DMS 273 (cell line): ENCODE data around the gene ACSBG1.
"Not testable (repeated sequence)": the region's sequence is repeated elsewhere in the genome, so short reads cannot be mapped to it uniquely, and the experiment has no call there.

ENCODE experiments used
- DNase-seq: peaks from one replicate; lab custom pipeline; 2025; ENCODE audit not compliant: unreplicated experiment; lab: John Stamatoyannopoulos, UW

The ACSBG1 gene

DNA sequence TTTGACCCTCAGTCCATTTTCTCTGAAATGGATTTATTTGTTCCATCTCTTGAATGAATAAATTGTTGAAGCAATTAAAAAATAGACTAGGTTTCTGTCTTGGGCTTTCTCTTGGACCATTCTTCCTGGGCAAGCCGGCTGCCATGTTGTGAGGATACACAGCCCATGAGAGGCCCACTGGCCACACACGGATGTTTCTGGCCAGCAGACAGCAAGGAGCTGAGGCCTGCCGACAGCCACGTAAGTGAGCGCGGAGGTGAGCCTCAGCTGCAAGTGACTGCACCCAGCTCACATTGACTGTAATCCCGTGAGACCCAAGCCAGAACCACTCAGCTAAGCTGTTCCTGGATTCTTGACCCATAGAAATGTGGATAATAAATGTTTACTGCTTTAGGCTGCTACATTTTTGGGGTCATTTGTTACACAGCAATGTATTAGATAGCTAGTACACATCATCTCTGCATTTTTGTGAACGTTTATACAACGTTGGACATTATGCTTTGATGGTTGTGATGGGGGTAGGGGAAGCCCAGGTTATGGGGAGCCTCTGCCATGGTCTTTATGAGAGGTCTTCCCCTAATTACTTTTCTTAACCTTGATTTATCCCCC lies 62.4 kb downstream of the ACSBG1 start:
- DNase-seq: no peak

DNA sequence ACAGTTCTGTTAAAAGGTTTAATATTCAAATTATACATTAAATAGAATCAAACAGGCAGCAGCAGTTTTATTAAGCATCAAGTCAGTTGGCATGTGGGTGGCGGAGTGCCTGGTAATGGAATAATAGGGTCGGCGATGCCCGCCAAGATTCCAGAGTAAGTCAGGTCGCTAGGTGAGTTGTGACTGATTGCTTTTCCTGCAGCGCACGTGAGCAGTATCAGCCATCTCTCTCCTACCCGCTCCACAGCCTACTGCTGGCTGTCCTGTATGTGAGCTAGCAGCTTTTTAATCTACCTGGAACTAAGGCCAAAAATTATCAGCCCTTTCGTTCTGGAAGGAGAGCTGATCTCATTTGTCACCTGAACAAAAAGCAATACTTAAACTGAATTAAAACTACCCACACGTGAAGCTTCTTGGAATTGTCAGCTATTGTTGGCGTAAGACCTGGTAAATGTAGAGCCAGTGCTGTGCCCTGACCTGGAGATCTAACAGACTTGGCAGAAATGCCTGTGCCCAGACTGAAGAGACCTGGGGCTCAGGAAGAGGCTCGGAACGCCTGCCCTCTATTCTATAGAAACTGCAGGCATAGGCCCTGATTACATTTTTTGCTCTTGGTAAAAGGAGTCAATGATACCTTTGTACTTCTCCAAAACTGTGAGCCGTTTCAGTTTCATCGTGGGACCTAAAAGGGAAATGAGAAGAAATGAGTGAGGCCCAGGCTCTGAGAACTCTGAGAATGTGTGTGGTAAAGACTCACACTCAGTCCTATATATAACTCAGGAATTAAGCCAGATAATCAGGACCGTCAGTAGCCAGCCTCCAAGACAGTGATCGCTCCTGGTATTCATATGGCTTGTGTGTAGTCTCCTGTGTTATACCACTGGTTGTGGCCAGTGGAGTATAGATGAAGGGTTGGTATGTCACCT lies 63.3 kb downstream of the ACSBG1 start:
- no peak for DNase-seq

- no peak for DNase-seq
Observed at GRCh38 chr15:78168608-78169007, 65.8 kb downstream of the ACSBG1 start.

- DNase-seq: no peak
Observed at GRCh38 chr15:78167227-78167888, 67.0 kb downstream of the ACSBG1 start.

DNA sequence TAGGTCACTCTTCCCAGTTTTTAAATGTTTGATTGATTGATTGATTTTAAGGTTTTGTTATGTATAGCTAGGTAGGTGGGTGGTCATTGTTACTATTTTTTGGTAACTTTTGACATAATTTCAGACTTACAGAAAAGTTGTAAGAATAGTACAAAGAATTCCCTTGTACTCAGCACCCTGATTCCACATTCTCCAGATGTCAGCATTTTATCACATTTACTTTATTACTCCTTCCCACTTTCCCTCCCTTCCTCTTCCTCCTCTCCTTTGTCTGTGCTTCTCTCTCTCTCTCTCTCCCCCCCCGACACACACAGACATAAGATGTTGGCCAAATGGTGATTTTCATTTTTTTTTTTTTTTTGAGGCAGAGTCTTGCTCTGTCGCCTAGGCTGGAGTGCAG lies 70.4 kb downstream of the ACSBG1 start:
- DNase-seq: no peak

DNA sequence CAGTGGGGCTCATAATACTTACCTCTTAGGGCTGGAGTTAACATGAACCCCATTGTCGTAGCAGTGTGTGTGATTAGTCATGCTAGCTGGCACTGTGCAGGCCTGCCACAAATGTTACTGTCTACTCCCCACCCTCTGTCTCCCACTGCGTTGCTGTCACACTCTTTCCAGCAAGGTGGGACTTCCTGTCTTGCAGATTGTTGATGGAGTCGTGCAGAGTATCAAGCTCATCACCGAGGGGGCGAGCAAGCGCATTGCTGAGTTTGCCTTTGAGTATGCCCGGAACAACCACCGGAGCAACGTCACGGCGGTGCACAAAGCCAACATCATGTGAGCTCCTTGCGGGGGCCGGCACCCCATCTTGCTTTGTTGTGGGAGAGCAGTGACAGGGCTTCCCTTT lies 72.3 kb downstream of the ACSBG1 start:
- no peak for DNase-seq

- no peak for DNase-seq
Observed at GRCh38 chr15:78159395-78159794, 75.0 kb downstream of the ACSBG1 start.

- no peak for DNase-seq
Observed at GRCh38 chr15:78157203-78157602, 77.2 kb downstream of the ACSBG1 start.

- DNase-seq: no peak
Observed at GRCh38 chr15:78156653-78157052, 77.7 kb downstream of the ACSBG1 start.

- no peak for DNase-seq
Observed at GRCh38 chr15:78155355-78155939, 78.9 kb downstream of the ACSBG1 start.

DNA sequence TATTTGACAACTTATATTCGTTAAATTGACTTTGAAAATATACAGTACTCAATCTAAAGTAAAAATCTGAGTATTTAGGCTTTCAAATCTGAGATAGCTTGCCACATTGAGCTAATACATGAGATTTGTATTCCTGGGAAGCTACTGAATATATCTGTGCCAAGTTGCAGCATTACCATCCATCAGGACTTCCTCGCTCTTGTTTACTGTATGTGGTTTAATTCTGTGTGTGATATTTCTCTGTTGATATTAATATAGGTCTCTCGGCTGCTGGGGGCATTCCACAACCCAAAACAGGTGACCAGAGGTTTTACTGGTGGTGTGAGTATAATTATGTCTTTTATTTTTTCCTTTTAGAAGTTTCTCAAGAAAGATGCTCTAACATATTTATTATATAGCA lies 79.4 kb downstream of the ACSBG1 start:
- no peak for DNase-seq

DNA sequence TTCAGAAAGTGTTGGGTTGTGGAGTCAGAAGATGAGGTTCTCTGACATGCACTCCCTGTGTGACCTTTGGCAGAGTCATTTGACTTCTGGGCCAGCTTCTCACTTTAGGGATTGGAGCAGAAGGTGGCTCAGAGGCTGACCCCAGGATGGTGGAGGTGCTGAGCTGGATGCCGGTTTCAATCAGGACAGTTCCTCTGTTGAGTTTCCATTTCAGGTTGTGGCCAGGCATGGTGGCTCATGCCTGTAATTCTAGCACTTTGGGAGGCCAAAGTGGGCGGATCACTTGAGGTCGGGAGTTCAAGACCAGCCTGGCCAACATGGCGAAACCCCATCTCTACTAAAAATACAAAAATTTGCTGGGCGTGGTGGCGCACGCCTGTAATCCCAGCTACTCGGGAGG lies 83.3 kb downstream of the ACSBG1 start:
- not testable (repeated sequence) for DNase-seq

GRCh38 chr15:78149805-78150751 lies 84.3 kb downstream of the ACSBG1 start:
- peak; percentile 67 for DNase-seq

GRCh38 chr15:78149068-78149804 lies 85.1 kb downstream of the ACSBG1 start, which contains the start of gene IDH3A:
TSS of gene IDH3A (plus strand) at chr15:78149362. CDS start at chr15:78149404, 42 bp downstream.
- DNase-seq: peak; percentile 97

DNA sequence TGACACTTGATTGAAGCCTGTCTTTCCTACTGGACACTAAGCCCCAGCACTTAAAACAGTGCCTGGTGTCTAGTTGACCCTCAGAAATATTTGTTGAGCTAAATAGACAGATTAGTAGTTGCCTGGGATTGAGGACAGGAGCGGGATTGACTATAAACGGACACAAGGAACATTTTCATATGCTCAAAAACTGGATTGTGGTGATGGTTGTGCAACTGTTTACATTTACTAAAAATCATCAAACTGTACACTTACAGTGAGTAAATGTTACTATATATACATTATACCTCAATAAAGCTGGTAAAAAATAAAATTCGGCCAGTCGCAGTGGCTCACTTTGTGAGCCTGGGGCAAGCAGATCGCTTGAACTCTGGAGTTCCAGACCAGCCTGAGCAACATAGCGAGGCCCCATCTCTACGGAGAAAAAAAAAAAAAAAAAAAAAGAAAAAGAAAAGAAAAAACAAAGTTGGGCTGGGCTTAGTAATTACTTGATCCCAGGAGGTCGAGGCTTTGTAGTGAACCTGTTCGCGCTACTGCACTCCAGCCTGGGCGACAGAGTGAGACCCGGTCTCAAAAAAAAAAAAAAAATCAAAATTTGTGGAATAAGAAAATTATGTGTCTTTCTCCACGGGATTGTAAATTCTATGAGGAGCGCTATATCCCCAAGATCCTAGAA lies 85.8 kb downstream of the ACSBG1 start:
- peak; percentile 50 for DNase-seq

GRCh38 chr15:78147566-78147965 lies 86.8 kb downstream of the ACSBG1 start:
- no peak for DNase-seq

GRCh38 chr15:78146425-78147154 lies 87.8 kb downstream of the ACSBG1 start:
- no peak for DNase-seq

DNA sequence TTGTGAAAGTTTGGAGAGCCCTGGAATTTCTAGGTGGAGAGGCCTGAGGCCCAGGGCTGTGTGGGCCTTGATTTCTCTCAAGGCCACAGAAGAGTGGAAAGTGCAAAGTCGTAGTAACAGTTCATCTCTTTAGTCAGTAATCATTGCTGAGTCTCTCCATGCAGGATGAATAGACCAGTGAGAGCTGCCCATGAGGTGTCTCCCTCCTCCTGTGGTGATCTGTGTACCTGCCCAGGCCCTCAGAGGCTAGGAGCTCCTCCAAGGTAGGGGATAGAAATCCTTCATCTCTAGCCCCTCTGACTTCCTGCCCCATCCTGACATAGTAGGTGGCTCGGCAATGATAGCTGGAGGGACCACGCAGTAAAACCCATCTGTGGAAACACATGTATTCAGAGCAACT lies 92.0 kb downstream of the ACSBG1 start:
- no peak for DNase-seq
